ENCODE results near the gene SLC15A1.
A peak's percentile ranks its signal among the peaks of the same experiment; 100 is the strongest.
"Not testable (repeated sequence)": the region's sequence is repeated elsewhere in the genome, so short reads cannot be mapped to it uniquely, and the experiment has no call there.

Gene SLC15A1

DNA sequence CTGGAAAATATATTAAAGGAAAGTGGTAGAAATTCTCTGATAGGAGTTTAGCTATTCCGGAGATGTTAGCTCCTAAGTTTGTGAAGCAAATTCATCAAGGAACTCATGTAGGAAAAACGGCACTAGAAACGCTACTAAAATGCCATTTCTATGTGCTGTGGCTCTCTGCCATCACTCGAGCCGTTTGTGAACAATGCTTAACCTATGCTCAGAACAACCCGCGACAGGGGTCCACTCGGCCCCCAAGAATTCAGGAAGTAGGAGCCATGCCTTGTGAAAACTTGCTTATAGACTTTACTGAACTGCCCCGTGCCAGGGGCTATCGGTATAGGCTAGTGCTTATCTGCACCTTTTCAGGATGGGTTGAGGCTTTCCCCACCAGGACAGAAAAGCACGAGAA is 14.2 kb upstream of the SLC15A1 start:
- TF ChIP-seq, protein P1, sequence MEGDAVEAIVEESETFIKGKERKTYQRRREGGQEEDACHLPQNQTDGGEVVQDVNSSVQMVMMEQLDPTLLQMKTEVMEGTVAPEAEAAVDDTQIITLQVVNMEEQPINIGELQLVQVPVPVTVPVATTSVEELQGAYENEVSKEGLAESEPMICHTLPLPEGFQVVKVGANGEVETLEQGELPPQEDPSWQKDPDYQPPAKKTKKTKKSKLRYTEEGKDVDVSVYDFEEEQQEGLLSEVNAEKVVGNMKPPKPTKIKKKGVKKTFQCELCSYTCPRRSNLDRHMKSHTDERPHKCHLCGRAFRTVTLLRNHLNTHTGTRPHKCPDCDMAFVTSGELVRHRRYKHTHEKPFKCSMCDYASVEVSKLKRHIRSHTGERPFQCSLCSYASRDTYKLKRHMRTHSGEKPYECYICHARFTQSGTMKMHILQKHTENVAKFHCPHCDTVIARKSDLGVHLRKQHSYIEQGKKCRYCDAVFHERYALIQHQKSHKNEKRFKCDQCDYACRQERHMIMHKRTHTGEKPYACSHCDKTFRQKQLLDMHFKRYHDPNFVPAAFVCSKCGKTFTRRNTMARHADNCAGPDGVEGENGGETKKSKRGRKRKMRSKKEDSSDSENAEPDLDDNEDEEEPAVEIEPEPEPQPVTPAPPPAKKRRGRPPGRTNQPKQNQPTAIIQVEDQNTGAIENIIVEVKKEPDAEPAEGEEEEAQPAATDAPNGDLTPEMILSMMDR (conservative IDR thresholded peaks at IDR 0.05; ENCODE audit: low read length): no peak
- no peak for DNase-seq (ENCODE audit: low read depth)
- H3K4me3 ChIP-seq (ENCODE audit: low read length): no peak overlapping the region

GRCh38 chr13:98765996-98766519 is 13.6 kb upstream of the SLC15A1 start:
- TF ChIP-seq, protein P1 (conservative IDR thresholded peaks at IDR 0.05; ENCODE audit: low read length): no peak
- no peak overlapping the region for H3K4me3 ChIP-seq (ENCODE audit: low read length)
- no peak for DNase-seq (ENCODE audit: low read depth)

DNA sequence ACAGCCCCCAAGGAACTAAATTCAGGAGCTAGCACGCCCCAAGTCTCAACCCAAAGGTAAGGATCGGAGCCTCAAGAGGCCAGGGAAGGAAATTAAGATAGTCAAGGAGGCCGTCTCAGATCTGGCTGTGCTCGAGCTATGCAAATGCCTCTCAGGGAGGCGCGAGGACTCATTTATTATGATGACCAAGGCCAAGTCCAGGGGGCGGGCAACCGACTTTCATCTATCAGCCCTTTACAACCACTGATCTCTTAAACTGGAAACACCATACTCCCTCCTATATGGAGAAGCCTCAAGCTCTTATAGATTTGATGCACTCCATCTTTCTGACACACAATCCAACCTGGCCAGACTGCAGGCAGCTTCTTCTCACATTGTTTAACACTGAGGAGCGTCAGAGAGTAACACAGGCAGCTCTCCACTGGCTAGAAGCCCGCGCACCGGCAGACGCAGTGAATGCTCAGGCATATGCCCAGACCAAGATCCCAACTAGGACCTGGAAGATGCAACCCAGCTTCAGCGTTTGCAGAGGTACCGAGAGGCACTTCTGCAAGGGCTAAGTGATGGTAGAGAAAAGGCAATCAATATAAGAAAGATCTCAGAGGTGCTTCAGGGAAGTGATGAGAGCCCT is 9.6 kb upstream of the SLC15A1 start:
- no peak for DNase-seq (ENCODE audit: low read depth)
- TF ChIP-seq, protein P1 (conservative IDR thresholded peaks at IDR 0.05; ENCODE audit: low read length): no peak
- peak overlapping the region; percentile 33 for H3K4me3 ChIP-seq (ENCODE audit: low read length)

- DNase-seq (ENCODE audit: low read depth): peak; percentile 78
- H3K4me3 ChIP-seq (ENCODE audit: low read length): peak overlapping the region; percentile 33
- TF ChIP-seq, protein P1 (conservative IDR thresholded peaks at IDR 0.05; ENCODE audit: low read length): 0 out of 2 replicates have a peak, but pooled peaks have one; percentile 4
These were observed 8.9 kb upstream of the SLC15A1 start for GRCh38 chr13:98761126-98761985.

DNA sequence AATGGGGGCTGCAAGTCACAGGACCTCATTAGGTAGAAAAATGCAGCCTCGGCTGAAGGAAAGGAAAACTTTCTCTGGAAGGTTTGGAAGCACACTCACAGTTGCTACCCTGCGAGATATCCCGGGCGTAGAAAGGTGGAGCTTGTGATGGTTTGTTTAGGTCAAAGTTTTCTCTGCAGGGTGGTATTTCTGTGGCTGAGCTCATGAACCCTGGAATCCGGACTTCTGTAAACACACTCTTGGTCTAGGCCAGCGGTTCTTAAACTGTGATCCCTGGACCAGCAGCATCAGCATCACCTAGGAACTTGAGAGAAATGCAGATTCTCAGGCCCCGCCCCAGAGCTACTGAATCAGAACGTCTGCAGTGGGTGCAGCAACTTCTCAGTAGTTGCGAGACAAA is 3.3 kb upstream of the SLC15A1 start:
- TF ChIP-seq, protein P1 (conservative IDR thresholded peaks at IDR 0.05; ENCODE audit: low read length): no peak
- no peak for DNase-seq (ENCODE audit: low read depth)
- no peak overlapping the region for H3K4me3 ChIP-seq (ENCODE audit: low read length)

GRCh38 chr13:98755116-98755515 is 2.6 kb upstream of the SLC15A1 start:
- DNase-seq (ENCODE audit: low read depth): no peak
- TF ChIP-seq, protein P1 (conservative IDR thresholded peaks at IDR 0.05; ENCODE audit: low read length): no peak
- no peak overlapping the region for H3K4me3 ChIP-seq (ENCODE audit: low read length)

DNA sequence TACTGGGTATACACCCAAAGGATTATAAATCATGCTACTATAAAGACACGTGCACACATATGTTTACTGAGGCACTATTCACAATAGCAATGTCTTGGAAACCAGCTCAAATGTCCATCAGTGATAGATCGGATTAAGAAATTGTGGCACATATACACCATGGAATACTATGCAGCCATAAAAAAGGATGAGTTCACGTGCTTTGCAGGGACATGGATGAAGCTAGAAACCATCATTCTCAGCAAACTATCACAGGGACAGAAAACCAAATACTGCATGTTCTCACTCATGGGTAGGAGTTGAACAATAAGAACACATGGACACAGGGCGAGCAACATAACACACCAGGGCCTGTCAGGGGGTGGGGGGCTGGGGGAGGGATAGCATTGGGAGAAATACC is 2.0 kb upstream of the SLC15A1 start:
- H3K4me3 ChIP-seq (ENCODE audit: low read length); DNase-seq (ENCODE audit: low read depth): not testable (repeated sequence)
